ENCODE data around the gene ICE1.
"Not testable (repeated sequence)": the region's sequence is repeated elsewhere in the genome, so short reads cannot be mapped to it uniquely, and the experiment has no call there.

Gene ICE1

DNA sequence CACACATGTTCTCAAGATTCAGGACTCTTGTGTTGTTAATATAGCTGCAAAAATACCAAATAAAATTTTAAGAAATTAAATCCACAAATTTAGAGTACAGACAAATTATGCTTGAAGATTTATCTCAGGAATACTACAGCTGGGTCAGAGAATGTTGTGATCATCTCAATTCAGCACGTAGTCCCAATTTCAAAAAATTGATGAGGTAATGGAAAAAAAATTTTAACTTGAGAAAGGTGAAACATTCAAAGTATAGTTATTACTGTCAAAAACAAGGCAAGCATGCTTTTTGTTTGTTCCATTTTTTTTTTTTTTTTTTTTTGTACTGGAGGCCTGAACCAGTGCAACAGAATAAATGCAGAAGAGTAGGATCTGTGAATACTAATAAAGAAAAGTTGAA, 29.4 kb downstream of the ICE1 start:
- no peak for DNase-seq

DNA sequence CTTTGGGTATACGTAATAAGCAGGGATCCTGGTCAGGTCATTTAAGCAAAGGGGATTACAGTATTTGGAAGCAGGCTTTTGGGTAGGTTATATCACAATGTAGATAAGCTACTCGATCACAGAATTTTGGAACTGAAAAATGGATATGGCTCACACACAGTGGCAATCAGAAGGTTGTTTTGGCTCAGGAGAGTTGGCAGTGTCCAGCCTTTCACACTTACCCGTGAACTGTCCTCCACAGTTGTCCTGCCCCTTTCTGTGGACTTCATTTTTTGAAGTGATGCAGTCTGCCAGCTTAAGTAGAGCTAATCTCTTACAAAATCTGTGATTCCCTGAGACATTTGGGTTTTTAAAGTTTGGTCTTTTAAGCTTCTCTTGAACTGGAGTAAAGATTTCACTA, 30.7 kb downstream of the ICE1 start:
- DNase-seq, result no peak

DNA sequence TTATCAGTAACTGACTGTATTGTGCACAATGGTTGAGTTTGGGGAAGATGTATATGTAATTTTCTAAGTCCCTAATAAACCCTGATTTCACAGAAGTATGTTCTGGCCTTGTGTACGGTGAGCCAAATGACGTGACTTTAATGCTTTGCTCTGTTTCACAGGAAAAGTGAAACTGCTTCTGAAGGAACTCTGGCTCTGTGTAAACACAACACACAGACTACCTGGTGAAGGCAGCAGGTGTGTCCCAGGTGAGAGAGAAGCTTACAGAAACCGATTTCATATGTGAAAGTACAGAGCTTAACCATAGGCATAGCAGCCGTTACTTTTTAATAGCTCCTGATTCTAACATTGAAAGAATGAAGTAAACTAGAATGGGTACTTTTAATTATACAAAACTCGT, 31.9 kb downstream of the ICE1 start:
- no peak for DNase-seq

DNA sequence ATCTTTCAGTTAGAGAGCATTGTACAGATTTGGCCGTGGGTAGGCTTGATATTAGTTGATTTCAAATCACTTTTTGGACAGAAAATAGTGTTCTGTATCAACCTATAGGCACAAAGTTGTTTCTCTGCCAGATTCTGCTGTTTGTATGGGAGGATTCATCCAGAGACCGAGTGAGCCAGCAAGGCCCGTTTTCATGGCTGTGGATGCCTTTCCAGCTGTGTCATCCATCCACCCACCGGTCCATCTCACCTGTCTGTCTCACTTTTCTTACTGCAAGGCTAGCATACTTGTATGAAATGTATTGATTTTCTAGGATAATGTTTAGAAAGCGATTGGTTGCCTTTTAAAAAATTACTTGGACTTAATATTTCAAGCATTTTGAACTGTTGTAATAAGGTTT, 34.4 kb downstream of the ICE1 start:
- no peak for DNase-seq

DNA sequence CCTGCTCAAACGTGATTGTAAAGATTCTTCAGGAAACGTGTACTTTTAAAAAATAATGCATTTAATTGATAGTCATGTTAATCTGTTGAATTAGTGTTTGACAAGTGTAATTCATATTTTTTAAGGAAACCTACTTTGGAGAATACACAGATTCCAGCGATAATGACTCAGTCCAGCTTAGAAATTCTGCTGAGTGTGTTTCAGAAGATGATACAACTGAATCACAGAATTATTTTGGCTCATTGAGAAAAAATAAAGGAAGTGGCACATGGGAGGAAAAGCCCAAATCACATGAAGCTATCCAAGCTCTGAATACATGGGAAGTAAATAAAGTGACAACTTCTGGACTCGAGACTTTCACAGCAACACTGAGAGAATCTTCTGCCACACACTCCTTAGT, 37.8 kb downstream of the ICE1 start:
- DNase-seq, result no peak

DNA sequence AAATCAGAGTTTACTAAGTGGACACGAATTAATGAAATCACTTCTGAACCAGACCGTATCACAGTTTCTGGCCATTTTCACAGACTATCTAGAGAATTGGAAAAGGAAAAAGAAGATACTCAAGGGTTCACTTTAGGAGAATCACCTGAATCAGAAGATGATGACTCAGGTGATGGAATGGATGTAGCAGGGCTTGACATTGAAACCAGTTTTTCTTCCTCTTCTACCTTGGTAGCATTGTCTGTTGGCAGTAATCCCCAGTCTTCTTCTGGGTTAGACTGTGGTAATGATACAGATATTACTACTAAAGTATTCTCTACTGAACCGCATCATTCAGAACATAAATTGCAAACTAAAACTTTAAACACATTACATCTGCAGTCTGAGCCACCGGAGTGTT, 38.5 kb downstream of the ICE1 start:
- no peak for DNase-seq

DNA sequence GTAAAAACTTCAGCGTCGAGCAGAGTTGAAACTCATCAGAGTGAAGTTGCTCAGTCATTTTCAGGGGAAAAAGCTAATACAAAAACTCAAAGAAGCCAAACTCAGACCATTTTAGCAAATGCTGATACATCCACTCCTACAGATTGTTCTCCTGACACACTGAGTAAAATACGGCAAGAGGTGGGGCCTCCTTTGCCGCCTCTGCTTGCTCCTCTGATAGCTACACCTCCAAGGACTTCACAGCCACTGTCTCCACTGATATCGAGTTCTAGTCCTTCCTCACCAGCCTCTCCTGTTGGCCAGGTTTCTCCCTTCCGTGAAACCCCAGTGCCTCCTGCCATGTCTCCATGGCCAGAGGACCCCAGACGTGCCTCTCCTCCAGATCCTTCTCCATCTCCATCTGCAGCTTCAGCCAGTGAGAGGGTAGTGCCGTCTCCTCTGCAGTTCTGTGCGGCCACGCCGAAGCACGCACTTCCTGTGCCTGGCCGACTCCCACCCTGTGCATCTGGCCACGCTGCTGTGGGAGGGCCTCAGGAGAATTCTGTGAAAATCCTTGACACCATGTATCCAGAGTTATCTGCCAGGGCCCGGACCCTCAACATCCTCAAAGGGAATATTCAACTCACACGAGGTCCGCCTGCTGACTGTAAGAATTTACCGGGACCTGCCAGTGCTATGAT, 41.7 kb downstream of the ICE1 start:
- DNase-seq, result no peak

DNA sequence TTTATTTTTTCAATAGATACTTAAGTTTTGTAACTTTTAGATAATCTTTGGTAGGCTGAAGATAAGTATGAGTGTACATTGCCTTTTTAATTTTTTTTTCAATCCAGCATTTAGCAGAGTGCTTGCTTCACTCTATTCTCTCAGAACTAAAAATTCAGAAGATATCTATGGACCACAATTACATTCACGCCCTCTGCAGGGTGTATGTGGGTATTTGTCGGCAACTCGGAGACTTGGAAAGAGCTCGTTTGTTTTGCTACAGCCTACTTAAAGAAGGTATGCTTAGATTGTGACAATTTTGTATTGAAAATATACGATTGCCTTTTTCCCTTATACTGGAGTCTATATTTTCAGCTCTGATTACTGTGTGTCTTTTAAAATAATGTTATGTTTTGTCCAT, 43.8 kb downstream of the ICE1 start:
- DNase-seq, result no peak

DNA sequence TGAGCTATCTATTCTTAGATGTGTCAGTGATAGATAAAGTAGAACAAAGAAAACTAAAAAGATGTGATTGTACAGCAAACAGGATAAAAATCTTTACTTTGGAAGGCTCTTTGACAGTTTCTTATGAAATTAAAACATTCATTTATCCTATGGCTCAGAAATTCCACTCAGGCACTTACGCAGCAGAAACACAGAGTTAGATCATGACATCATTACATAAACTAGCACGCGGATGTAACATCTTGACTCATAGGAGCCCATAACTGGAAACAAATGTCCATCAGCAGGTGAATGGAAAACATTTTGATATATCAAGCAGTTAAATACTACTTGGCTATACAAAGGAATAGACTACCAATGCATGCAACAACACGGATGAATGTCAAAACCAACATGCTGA, 45.3 kb downstream of the ICE1 start:
- DNase-seq, result no peak

DNA sequence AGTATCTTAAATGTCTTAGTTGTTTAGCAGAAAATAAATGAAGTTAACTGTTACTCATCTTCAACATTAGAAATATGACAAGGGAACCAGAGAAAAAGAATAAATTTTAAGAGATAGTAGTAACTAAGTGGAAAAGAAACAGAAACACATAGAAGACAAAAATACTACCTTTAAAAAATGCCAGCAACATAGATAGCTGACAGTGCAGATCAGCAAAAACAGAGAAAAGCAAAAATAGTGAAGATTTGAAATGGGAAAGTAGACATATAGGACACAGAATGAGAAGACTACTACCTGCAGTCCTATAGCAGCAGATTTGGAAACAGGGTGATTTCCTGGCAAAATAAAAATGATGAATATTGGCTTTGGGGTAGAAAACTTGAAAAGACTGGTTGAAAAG, 48.5 kb downstream of the ICE1 start:
- no peak for DNase-seq

DNA sequence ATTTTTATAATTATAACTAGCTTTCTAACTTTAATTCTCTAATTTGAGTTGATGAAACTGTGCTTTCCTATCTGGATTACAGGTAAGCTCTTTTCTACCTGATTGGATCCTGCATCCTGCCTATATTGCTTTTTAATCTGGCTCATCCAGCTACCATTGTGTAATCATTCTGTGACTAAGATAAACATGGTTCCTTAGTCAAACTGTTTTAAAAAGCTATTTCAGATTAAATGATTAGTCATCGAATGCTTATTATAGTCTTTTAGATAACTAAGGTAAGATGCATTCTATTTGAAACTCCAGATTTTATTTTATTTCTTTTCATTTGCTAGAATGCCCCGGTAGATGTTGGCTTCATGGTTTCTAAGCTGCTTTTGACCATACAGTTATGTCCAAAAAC, 50.7 kb downstream of the ICE1 start:
- DNase-seq, result no peak

DNA sequence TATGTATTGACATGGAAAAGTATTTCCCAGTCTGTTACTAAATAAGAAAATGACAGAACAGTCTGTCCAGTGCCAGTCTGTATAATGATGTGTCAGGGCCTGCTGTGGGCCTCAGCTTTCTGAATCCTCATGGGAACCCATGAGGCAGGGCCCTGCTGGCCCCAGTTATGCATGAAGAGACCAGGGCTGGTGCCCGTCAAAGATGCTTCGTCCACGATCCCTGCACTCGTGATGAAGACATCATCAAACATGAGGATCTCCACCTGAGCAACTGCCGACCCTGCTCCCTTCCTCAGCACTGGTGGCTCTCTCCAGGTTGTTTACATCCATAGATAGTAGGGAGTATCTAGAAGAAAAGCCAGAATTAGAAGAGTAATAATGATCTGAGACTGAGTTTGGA, 52.5 kb downstream of the ICE1 start:
- no peak for DNase-seq

DNA sequence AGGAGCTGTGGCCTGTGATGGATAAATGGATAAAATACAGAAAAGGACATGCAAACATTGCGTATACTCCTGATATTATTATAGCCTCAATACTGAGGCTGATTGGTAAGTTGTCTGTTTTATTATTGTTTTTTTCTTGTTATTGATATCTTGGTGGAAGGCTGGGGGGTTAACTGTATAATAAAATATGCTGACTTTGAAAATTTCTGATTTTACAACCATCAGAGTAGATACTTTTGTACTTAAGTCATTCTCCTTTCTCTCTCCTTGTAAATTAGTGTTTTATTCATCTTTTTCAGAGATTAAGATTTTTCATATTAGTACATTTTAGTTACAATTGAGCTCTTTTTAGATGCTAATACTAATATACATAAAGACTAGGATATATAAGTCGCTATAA, 53.5 kb downstream of the ICE1 start:
- DNase-seq, result no peak

DNA sequence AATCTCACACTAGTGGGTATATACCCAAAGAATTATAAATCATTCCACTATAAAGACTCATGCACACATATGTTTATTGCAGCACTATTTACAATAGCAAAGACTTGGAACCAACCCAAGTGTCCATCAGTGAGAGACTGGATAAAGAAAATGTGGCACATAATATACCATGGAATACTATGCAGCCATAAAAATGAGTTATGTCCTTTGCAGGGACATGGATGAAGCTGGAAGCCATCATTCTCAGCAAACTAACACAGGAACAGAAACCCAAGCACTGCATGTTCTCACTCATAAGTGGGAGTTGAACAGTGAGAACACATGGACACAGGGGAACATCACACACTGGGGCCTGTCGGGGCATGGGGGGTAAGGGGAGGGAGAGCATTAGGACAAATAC, 57.1 kb downstream of the ICE1 start:
- not testable (repeated sequence) for DNase-seq

DNA sequence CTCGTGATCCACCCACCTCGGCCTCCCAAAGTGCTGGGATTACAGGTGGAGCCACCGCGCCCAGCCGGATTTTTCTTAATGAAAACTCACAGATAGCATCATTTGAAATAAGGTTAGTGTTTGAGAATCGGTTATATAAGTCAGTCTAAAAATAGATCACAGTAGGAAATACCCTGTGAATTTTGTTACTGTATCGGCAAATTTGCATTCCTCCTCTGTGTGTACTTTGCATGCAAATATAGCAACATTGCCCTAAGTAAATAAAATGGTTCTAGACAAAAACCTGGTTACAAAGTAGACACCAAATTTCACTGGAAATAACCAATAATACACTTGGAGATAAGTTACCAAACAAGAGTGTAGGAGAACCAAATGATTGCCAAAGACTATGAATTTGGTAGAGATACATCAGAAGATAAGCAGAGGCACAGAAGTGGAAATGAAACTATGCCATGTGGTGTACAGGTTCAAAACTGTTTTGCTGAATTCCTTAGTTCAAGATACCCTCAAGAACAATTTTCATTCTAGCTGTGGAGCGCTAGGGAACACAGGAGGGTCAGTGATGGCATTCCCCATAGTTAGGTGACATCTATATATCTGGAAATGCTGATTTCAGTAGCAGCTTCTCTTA, 58.1 kb downstream of the ICE1 start:
- no peak for DNase-seq

DNA sequence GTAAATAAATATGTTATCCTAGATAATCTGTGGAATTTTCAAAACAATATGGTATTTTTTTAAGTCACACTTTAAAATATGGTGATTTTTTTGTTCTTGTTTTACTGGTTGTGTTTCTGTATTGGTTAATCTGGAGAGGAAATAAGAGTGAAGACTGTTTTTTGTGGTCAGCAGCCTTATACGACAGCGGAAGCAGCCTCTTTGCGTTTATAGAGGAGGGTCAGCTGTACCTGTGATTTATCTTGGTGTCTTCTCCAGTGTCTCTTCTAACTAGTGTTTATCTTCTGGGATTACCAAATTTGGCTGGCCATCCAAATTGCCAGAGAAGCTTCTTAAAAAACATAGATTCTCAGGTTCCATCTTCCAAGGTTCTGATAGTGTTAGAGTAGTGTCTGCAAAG, 58.7 kb downstream of the ICE1 start:
- no peak for DNase-seq

DNA sequence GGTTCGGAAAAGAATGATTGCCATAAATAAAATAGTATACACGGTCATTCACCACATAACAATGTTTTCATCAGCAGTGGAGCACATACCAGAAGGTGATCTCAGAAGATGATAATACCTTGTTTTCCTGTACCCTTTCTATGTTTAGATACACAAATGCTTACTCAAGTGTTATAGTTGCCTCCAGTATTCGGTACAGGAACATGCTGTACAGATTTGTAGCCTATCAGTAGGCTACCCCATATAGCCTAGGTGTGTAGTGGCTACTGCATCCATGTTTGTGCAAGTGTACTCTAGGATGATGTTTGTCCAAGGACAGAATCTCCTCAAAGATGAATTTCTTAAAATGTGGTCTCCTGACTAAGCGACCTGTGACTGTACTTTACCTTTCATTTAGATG, 59.2 kb downstream of the ICE1 start:
- DNase-seq, result no peak

DNA sequence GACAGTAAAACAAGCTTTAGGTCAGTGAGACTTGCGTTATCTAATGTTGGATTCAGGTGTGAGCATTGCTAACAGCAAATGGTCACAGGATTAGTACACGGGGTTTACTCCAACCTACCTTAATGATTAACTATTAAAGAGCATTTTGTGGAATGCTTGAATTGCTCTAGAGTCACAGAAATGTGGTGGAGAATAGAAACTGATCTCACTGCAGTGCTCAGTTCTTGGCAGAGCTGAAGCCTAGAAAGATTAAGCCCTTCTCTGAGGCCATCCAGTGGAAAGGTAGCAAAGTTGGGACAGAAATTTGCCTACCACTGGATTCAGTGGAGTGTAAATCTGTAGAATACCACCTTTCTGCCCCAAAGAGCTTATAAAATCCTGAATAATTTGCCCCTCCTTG, 60.9 kb downstream of the ICE1 start:
- no peak for DNase-seq

DNA sequence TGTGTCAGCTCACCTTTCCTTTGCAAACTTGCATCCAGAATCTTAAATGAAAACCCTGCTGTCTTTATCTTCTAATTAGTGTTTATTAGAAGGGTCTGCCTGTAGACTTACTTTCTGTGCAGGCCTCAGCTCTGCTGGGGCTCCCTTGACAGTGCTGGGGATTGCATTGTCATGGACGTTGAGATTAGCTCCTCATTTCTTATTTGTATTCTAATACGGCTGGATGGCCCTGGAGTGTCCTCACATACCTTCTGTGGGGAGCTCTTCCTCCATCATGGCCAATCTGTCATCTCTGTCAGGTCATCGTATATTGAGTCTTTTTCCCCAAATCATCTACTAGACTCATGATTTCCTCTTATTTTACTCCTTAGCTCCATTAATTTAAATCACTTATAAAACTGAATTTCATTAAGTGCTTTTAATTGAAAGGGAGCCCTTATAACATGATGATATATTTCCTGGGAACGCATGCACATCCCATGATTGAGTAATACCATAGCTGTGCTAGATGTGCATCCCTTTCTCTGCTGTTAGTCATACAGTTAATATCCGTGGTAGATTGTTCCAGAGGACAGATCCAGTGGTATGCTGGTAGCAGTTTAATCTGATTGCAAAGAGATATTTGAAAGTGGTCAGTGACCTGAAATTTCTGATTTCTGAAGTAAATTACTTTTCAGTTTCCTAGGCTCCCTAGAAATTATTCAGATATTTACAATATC, 61.6 kb downstream of the ICE1 start:
- no peak for DNase-seq

DNA sequence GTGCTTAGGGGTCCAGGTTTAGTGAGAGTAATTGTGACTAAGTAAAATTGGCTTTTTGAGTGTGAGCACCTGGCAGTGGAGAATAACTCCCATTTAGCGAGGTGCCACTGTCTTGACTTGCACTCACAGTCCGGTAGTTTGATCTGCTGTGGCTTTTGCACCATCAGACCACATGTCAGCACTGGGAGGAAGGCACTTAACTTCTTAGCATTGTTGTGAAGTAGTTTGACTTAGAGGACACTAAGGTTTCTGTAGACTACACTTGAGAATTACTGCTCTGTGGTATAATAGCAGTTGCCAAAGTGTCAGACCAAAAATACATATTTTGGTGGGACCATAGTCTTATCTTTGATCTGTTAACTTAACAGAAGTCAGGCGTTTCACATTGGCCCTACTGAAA, 63.6 kb downstream of the ICE1 start:
- no peak for DNase-seq

DNA sequence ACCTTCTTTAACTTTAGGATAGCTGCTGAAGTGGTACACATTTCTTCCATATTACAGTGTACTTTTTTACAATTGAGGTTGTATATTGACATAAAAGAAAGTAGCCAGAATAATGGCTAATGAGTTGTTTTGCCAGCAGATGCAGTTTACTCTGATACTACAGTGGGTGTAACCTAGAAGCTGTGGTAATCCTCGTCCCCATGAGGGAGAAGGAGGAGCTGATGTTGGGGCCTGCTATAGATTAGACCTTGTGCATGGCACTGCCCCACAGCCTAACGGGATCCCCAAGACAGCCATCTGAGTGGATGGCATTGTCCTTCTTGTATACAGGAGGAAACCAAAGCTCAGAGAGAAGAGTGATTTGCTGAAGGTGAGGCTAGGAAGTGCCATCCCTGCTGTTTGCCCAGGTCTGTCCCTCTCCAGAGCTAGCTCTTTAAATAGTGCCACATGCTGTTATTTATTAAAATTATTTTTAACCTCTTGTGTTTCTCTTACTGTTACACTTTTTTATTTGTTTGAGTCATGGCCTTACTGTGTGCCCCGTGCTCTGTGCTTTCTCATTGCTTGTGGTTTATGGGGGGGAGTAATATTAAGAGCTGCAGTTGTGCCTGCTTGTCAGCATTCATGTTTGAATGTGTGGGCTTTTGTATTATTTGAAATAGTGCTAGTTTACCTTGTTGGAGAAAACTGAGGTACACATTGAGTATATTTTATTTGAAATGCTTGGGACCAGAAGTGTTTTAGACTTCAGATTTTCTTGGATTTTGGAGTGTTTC, 65.3 kb downstream of the ICE1 start:
- no peak for DNase-seq

DNA sequence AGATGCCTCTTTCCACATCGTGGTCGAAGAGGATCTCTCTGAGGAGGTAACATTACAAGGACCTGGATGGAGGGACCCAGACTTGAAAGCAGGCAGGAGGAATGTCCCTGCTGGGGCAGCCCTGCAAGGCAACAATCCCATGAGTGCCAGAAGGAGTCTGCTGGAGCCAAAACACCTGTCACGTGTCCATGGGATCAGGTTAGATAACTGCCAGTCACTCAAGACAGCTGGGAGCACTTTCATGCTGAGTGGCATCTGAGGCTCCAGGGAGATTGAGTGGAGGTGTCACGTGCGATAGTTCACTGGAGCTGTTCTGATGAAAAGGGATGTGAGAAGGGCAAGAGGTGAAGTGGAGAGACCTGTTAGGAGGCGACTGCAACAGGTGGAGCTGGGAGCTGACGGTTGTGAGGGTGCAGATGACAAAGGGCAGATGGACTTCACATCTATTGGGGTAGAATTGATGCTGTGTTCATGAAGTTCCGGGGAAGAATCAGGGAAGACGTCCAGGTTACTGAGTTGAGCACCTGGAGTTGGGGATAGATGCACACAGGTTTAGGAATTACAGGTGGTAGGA, 68.4 kb downstream of the ICE1 start:
- DNase-seq, result no peak

All from 8988T (cell line).